ENCODE data around the gene REPS2. TPM values are rescaled to one million over a fixed set of nuclear protein-coding genes. Genes with fewer than 3 reads are reported as not detected.

REPS2 gene
- total RNA-seq, 1 donor: 1.7 TPM

- TF ChIP-seq, protein P1, sequence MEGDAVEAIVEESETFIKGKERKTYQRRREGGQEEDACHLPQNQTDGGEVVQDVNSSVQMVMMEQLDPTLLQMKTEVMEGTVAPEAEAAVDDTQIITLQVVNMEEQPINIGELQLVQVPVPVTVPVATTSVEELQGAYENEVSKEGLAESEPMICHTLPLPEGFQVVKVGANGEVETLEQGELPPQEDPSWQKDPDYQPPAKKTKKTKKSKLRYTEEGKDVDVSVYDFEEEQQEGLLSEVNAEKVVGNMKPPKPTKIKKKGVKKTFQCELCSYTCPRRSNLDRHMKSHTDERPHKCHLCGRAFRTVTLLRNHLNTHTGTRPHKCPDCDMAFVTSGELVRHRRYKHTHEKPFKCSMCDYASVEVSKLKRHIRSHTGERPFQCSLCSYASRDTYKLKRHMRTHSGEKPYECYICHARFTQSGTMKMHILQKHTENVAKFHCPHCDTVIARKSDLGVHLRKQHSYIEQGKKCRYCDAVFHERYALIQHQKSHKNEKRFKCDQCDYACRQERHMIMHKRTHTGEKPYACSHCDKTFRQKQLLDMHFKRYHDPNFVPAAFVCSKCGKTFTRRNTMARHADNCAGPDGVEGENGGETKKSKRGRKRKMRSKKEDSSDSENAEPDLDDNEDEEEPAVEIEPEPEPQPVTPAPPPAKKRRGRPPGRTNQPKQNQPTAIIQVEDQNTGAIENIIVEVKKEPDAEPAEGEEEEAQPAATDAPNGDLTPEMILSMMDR (IDR thresholded peaks at IDR 0.05; ENCODE audit: insufficient read depth, low read length): no peak
- H3K4me3 ChIP-seq (ENCODE audit: low read depth, low read length): no peak overlapping the region
- DNase-seq (ENCODE audit: low read depth): peak; percentile 27
These were observed 218.5 kb downstream of the REPS2 start for GRCh38 chrX:17164941-17165340.

DNA sequence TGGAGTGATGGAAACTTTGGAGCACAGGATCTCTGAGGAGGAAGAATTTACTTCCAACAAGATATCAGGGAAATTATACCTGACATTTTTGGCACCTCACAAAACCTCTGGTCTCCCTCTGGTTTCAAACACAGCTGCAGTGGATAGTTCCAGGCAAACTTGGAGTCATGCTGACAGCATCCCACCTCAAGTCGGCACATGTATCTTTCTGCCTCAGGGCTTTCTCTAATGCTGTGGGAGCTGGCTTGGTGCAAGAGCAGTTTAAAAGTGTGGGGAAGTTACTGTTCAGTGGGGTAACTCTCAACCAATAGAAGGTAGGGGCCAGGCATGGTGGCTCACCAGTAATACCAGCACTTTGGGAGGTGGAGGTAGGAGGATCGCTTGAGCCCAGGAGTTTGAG, 221.5 kb downstream of the REPS2 start:
- TF ChIP-seq, protein P1 (IDR thresholded peaks at IDR 0.05; ENCODE audit: insufficient read depth, low read length): no peak
- H3K4me3 ChIP-seq (ENCODE audit: low read depth, low read length): no peak overlapping the region
- no peak for DNase-seq (ENCODE audit: low read depth)

- TF ChIP-seq, protein P1 (IDR thresholded peaks at IDR 0.05; ENCODE audit: insufficient read depth, low read length): no peak
- H3K4me3 ChIP-seq (ENCODE audit: low read depth, low read length): no peak overlapping the region
- DNase-seq (ENCODE audit: low read depth): no peak
These were observed 224.5 kb downstream of the REPS2 start for GRCh38 chrX:17170973-17171372.

DNA sequence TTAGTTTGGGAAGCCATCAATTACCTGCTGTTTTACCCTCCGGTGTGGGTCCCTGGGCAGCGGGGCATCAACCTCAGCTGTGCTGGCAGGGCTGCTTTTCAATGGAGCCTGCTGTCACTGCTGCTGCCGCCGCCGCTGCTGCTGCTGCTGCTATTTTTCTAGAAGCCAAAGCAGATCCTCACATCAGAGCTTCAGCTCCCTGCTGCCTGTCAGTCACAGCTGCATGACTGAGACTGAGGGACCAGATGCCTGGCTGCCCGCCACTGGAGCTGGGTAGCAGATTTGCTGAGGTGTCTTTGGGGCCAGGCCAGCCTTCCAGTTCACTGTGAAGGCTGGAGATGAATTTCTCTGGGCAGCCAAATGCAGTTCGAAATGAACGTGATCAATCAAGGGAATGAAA, 228.2 kb downstream of the REPS2 start:
- H3K4me3 ChIP-seq (ENCODE audit: low read depth, low read length): no peak overlapping the region
- no peak for DNase-seq (ENCODE audit: low read depth)
- TF ChIP-seq, protein P1 (IDR thresholded peaks at IDR 0.05; ENCODE audit: insufficient read depth, low read length): no peak

GRCh38 chrX:17182317-17182716, 235.9 kb downstream of the REPS2 start:
- DNase-seq (ENCODE audit: low read depth): no peak
- TF ChIP-seq, protein P1 (IDR thresholded peaks at IDR 0.05; ENCODE audit: insufficient read depth, low read length): no peak
- no peak overlapping the region for H3K4me3 ChIP-seq (ENCODE audit: low read depth, low read length)

GRCh38 chrX:17183566-17183965, 237.1 kb downstream of the REPS2 start:
- DNase-seq (ENCODE audit: low read depth): no peak
- TF ChIP-seq, protein P1 (IDR thresholded peaks at IDR 0.05; ENCODE audit: insufficient read depth, low read length): no peak
- no peak overlapping the region for H3K4me3 ChIP-seq (ENCODE audit: low read depth, low read length)

GRCh38 chrX:17185431-17185830, 239.0 kb downstream of the REPS2 start:
- H3K4me3 ChIP-seq (ENCODE audit: low read depth, low read length): no peak overlapping the region
- TF ChIP-seq, protein P1 (IDR thresholded peaks at IDR 0.05; ENCODE audit: insufficient read depth, low read length): no peak
- DNase-seq (ENCODE audit: low read depth): no peak

Data from fibroblast of the aortic adventitia (primary cell).